ENCODE results near the gene TELO2. TPM values are rescaled to one million over a fixed set of nuclear protein-coding genes. Genes with fewer than 3 reads are reported as not detected.

TELO2 gene
- total RNA-seq, result 13.6 and 20.5 TPM in 2 replicates

- DNase-seq (ENCODE audit: low read depth in 2 of 2), result peak; percentile 45 to 79
Observed at GRCh38 chr16:1492923-1493745, at the start of gene TELO2. Gene TELO2 (plus strand): TSS chr16:1493360. CDS start chr16:1494282, 922 bp downstream.

GRCh38 chr16:1443403-1443973 is 49.7 kb upstream of the TELO2 start:
- DNase-seq (ENCODE audit: low read depth in 2 of 2), result no peak

- no peak for DNase-seq (ENCODE audit: low read depth in 2 of 2)
Observed at GRCh38 chr16:1443980-1444729, 49.0 kb upstream of the TELO2 start, which contains the start of gene CCDC154. Gene CCDC154 (minus strand): TSS chr16:1444556. CDS start chr16:1444322, 234 bp downstream.

- no peak for DNase-seq (ENCODE audit: low read depth in 2 of 2)
Observed at GRCh38 chr16:1444730-1445517, 48.2 kb upstream of the TELO2 start.

- DNase-seq (ENCODE audit: low read depth in 2 of 2), result no peak
Observed at GRCh38 chr16:1445518-1446203, 47.5 kb upstream of the TELO2 start.

GRCh38 chr16:1446296-1447080 is 46.7 kb upstream of the TELO2 start:
- no peak for DNase-seq (ENCODE audit: low read depth in 2 of 2)

- DNase-seq (ENCODE audit: low read depth in 2 of 2), result no peak
Observed at GRCh38 chr16:1447965-1448364, 45.2 kb upstream of the TELO2 start.

- DNase-seq (ENCODE audit: low read depth in 2 of 2), result no peak
Observed at GRCh38 chr16:1448536-1449116, 44.5 kb upstream of the TELO2 start.

GRCh38 chr16:1449201-1449788 is 43.9 kb upstream of the TELO2 start:
- no peak for DNase-seq (ENCODE audit: low read depth in 2 of 2)

- no peak for DNase-seq (ENCODE audit: low read depth in 2 of 2)
Observed at GRCh38 chr16:1450218-1450617, 42.9 kb upstream of the TELO2 start.

GRCh38 chr16:1450841-1451240 is 42.3 kb upstream of the TELO2 start:
- DNase-seq (ENCODE audit: low read depth in 2 of 2), result no peak

- no peak for DNase-seq (ENCODE audit: low read depth in 2 of 2)
Observed at GRCh38 chr16:1451702-1452392, 41.3 kb upstream of the TELO2 start.

GRCh38 chr16:1452530-1452929 is 40.6 kb upstream of the TELO2 start:
- DNase-seq (ENCODE audit: low read depth in 2 of 2), result no peak

- DNase-seq (ENCODE audit: low read depth in 2 of 2), result no peak
Observed at GRCh38 chr16:1453316-1453715, 39.8 kb upstream of the TELO2 start.

GRCh38 chr16:1454561-1454960 is 38.6 kb upstream of the TELO2 start:
- no peak for DNase-seq (ENCODE audit: low read depth in 2 of 2)

GRCh38 chr16:1455190-1456171 is 37.7 kb upstream of the TELO2 start:
- no peak for DNase-seq (ENCODE audit: low read depth in 2 of 2)

- DNase-seq (ENCODE audit: low read depth in 2 of 2), result no peak
Observed at GRCh38 chr16:1456951-1457350, 36.2 kb upstream of the TELO2 start.
